Upper lobe of left lung (tissue), 6 donors: ENCODE measurements around the gene PPM1G. TPM values are rescaled to one million over a fixed set of nuclear protein-coding genes. Genes with fewer than 3 reads are reported as not detected.

ENCODE experiments used
- ATAC-seq, 2 donors: fragments of 200-7000 bp; cut with Tn5 transposase; one replicate each; pipeline ENCODE4 v1.9.1; 2022; ENCODE audit warnings: mild to moderate bottlenecking in 2 of 2, moderate library complexity in 2 of 2; ENCODE audit not compliant: low FRiP score in 2 of 2
- DNase-seq, 2 donors: peaks; one replicate each; pipeline ENCODE4 v3.0.0-alpha.2; 2019 to 2020
- H3K27ac ChIP-seq, 4 donors: fragments of 200-600 bp; sonication (generic); one replicate each; pipeline ENCODE4 v1.5.1; 2016 to 2019
- H3K27me3 ChIP-seq, 4 donors: fragments of 200-600 bp; sonication (generic); one replicate each; pipeline ENCODE4 v1.5.1; 2017 to 2019
- H3K36me3 ChIP-seq, 4 donors: fragments of 200-600 bp; sonication (generic); one replicate each; pipeline ENCODE4 v1.5.1; 2016 to 2019
- H3K4me1 ChIP-seq, 4 donors: fragments of 200-600 bp; sonication (generic); one replicate each; pipeline ENCODE4 v1.5.1; 2018 to 2019
- H3K4me3 ChIP-seq, 4 donors: fragments of 200-600 bp; sonication (generic); one replicate each; pipeline ENCODE4 v1.5.1; 2017 to 2019; ENCODE audit warnings: mild to moderate bottlenecking in 2 of 4, moderate library complexity in 1 of 4
- H3K9me3 ChIP-seq, 4 donors: fragments of 200-600 bp; sonication (generic); one replicate each; pipeline ENCODE4 v1.5.1; 2018 to 2019
- EP300 ChIP-seq, 4 donors: sonication (generic); formaldehyde crosslinking; IDR thresholded peaks; one replicate each; pipeline ENCODE4 v1.5.1; 2017; ENCODE audit warnings: antibody characterized with exemption in 4 of 4, control low read depth in 2 of 4
- POLR2A ChIP-seq, 4 donors: fragments of 450-650 bp; IDR thresholded peaks; one replicate each; pipeline ENCODE4 v1.5.1; 2016 to 2017; ENCODE audit warnings: antibody characterized with exemption in 4 of 4, mild to moderate bottlenecking in 2 of 4
- POLR2AphosphoS5 ChIP-seq, 2 donors: sonication (generic); formaldehyde crosslinking; IDR thresholded peaks; one replicate each; pipeline ENCODE4 v1.5.1; 2017; ENCODE audit warnings: antibody characterized with exemption in 2 of 2
- WGBS, 2 donors: methylation state at CpG; one replicate each; pipeline ENCODE4 v1.1.5; 2017 to 2018; 5-methylcytosine and 5-hydroxymethylcytosine counted together
- total RNA-seq, 6 donors: library from RNA; depleted of rRNA in 4 of 6; stranded (reverse); fragments of >200 nt in 4 of 6; gene quantifications; one replicate each; pipeline versions ENCODE4 v1.1.0 to v1.2.1, GENCODE V29; 2016 to 2021
- TF ChIP-seq, protein P1 (sequence below), 6 experiments: fragments of 450-650 bp in 4 of 6; fragments of 200-600 bp in 2 of 6; sonication (generic) in 2 of 6; IDR thresholded peaks; one replicate each; pipeline ENCODE4 v1.5.1; 2016 to 2019; ENCODE audit warnings: antibody characterized with exemption in 6 of 6
- donor health status: DM: no; HTN: no; CAD: no; lungs with moderate emphysema.
- donor health status: DM: no; HTN: yes; CAD: no; lungs with severe emphysema.

Gene PPM1G
- total RNA-seq, 6 donors from 2014 or later: 39.8 to 60.6 (median 55.3) TPM

DNA sequence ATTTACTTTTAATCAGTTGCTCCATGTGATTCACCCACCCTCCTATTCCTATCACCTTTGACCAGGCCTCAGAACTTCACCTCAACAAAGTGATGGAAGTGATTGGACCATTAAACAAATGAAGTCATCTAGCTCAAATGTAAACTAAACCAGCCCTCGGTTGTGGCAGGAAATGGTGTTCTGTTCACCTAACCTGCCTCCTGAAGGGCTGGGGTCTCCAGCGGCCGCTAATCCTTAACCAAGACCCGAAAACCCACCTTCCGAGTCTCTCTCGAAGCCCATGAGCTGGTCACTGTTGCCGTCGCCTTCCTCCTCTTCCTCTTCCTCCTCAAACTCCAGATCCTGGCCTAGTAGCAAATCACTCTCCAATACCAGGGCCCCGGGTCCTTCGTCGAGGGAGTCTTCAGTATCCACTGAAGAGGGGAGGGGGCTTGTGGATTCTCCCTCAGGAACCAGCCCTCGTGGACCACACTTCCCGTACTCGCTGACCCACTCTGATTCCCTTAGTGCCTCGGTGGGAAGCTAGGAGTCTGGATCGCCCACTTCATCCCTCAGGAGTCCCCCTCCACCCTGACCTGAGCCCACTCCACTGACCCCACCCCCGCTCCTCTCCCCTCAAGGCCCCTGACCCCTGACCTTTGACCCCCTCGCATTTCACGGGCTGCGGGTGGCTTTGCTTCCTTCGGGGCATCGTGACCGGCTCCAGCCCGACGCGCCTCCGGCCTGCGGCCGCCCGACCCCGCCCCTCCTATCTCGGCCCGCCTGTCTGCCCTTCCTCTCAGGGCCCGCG lies 29.4 kb downstream of the PPM1G start:
- Histone ChIP-seq H3K4me3 (peak overlapping the region; percentile 63 to 92 (median 84)), H3K27ac (peak overlapping the region; percentile 84 to 95 (median 90)), H3K4me1 (peaks cover 15 to 38% (median 22%) of the 10 kb centered on the region in 4 donors), H3K27me3 (no peaks in the 10 kb centered on the region), H3K36me3 (peaks cover 34 to 77% (median 56%) of the 10 kb centered on the region in 4 donors), H3K9me3 (no peaks in the 10 kb centered on the region)
- TF ChIP-seq POLR2A (IDR thresholded peaks at IDR 0.05): no peak
- TF ChIP-seq EP300 (IDR thresholded peaks at IDR 0.05): no peak
- TF ChIP-seq, protein P1, sequence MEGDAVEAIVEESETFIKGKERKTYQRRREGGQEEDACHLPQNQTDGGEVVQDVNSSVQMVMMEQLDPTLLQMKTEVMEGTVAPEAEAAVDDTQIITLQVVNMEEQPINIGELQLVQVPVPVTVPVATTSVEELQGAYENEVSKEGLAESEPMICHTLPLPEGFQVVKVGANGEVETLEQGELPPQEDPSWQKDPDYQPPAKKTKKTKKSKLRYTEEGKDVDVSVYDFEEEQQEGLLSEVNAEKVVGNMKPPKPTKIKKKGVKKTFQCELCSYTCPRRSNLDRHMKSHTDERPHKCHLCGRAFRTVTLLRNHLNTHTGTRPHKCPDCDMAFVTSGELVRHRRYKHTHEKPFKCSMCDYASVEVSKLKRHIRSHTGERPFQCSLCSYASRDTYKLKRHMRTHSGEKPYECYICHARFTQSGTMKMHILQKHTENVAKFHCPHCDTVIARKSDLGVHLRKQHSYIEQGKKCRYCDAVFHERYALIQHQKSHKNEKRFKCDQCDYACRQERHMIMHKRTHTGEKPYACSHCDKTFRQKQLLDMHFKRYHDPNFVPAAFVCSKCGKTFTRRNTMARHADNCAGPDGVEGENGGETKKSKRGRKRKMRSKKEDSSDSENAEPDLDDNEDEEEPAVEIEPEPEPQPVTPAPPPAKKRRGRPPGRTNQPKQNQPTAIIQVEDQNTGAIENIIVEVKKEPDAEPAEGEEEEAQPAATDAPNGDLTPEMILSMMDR (IDR thresholded peaks at IDR 0.05): no peak
- DNase-seq (peak; percentile 25 to 68), ATAC-seq (peak; percentile 2 to 76)
- WGBS, 2 donors: 1 to 2% methylated on average over 15 to 18 of the region's 35 CpGs

DNA sequence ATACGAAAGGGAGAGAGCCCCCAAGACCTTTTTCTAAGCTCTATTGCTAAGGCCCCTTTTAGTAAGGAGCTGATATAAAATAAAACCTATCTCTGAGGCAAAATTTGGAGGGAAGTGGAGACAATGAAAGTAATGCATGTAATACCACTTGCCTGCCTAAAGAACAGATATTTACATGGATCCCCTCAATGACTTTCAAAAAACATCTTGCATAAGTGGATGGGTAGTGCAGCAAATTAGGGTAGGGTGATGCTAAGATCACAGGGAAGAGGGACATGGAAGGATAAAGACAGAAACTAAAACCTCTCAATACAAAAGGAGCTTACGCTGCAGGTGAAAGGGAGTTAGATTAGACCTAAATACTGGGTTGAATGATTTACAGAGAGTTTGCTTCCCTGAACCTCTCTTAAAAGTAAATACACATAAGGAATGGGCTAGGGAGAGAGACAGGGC lies 30.0 kb downstream of the PPM1G start:
- H3K4me1 ChIP-seq: peaks cover 15 to 38% (median 22%) of the 10 kb centered on the region in 4 donors
- H3K4me3 ChIP-seq: peak overlapping the region; percentile 63 to 92 (median 84)
- peaks cover 36 to 77% (median 56%) of the 10 kb centered on the region in 4 donors for H3K36me3 ChIP-seq
- peak overlapping the region; percentile 84 to 95 (median 90) for H3K27ac ChIP-seq
- H3K9me3 ChIP-seq: no peaks in the 10 kb centered on the region
- ATAC-seq: no peak
- TF ChIP-seq, protein P1 (IDR thresholded peaks at IDR 0.05): no peak
- TF ChIP-seq EP300 (IDR thresholded peaks at IDR 0.05) (no peak), POLR2A (IDR thresholded peaks at IDR 0.05) (no peak), POLR2AphosphoS5 (IDR thresholded peaks at IDR 0.05) (no peak)
- H3K27me3 ChIP-seq: no peaks in the 10 kb centered on the region
- 82 to 83% methylated on average over 2 of the region's 2 CpGs for WGBS, 2 donors
- DNase-seq: no peak

DNA sequence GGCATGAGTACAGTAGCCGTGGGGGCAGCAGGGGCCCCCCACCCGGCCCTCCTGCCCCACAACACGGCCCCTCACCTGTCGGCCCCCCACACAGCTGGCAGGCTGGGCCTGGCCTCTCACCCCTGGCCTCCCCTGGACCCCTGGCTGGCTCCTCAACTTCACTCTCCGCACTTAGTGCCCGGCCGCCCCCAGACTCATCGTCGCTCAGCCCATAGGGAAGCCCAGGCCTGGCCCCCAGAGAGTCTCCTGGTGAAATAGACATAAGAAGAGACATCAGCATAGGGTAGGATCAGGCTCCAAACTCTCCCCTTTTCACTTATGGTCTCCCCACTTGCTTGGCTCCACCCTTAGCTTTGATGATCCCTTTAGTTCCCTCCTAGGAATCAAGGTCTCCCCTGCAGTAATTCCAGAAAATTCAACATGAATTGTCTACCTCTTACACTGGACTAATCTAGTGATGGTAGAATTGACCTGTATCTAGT lies 30.5 kb downstream of the PPM1G start:
- Histone ChIP-seq H3K27me3 (no peaks in the 10 kb centered on the region), H3K4me3 (peak overlapping the region in 1 of 4 donors; percentile 80), H3K27ac (peak overlapping the region in 2 of 4 donors; percentile 12 to 84), H3K36me3 (peaks cover 37 to 77% (median 57%) of the 10 kb centered on the region in 4 donors), H3K9me3 (no peaks in the 10 kb centered on the region), H3K4me1 (peaks cover 15 to 38% (median 22%) of the 10 kb centered on the region in 4 donors)
- ATAC-seq (no peak), DNase-seq (peak in 1 of 2 donors; percentile 81)
- WGBS, 2 donors: 86 to 97% methylated on average over 5 of the region's 9 CpGs
- TF ChIP-seq, protein P1 (IDR thresholded peaks at IDR 0.05): no peak
- TF ChIP-seq POLR2A (IDR thresholded peaks at IDR 0.05) (no peak), POLR2AphosphoS5 (IDR thresholded peaks at IDR 0.05) (no peak), EP300 (IDR thresholded peaks at IDR 0.05) (no peak)

DNA sequence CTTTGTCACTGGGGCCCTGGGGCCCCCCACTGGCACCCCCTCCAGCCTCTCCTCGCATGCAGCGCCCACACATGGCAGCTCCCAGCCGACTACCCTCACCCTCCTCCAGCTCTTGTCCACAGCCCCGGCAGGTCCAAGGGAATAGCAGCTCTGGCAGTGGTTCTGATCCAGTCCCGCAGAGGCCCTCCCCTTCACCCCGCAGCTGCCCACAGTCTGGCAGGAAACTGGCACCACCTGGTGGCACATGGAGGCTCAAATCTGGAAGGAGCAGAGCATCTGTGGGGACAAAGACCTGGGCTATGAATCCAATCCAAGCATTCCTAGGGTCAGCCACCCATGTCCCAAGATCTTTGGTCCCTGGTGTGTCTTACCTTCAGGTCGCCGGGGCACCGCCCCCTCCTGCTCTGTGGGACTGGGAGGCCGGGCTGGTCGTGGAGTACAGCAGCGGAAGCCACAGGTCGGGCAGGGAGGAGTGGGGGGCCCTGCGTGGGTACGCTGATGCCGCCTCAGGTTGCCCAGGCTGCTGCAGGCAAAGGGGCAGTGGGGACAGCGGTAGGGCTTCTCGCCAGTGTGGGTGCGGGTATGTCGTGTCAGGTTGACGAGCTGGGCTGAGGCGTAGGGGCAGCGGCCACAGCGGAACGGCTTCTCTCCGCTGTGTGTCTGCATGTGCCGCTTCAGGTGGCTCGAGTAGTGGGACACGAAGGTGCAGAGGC lies 31.1 kb downstream of the PPM1G start:
- peak in 1 of 2 donors; percentile 83 for DNase-seq
- peak overlapping the region in 1 of 4 donors; percentile 12 for H3K27ac ChIP-seq
- 84 to 87% methylated on average over 12 to 28 of the region's 29 CpGs for WGBS, 2 donors
- H3K4me3 ChIP-seq: no peak overlapping the region
- H3K27me3 ChIP-seq: no peaks in the 10 kb centered on the region
- peaks cover 15 to 39% (median 22%) of the 10 kb centered on the region in 4 donors for H3K4me1 ChIP-seq
- TF ChIP-seq, protein P1 (IDR thresholded peaks at IDR 0.05): no peak
- TF ChIP-seq POLR2A (IDR thresholded peaks at IDR 0.05) (no peak), EP300 (IDR thresholded peaks at IDR 0.05) (no peak), POLR2AphosphoS5 (IDR thresholded peaks at IDR 0.05) (no peak)
- peaks cover 37 to 77% (median 57%) of the 10 kb centered on the region in 4 donors for H3K36me3 ChIP-seq
- ATAC-seq: no peak
- no peaks in the 10 kb centered on the region for H3K9me3 ChIP-seq
